ENCODE data around the gene GRM7.

The GRM7 gene

GRCh38 chr3:7292362-7292761 lies 431.4 kb downstream of the GRM7 start:
- no peak for DNase-seq (ENCODE audit: low read depth)

GRCh38 chr3:7293286-7293685 lies 432.4 kb downstream of the GRM7 start:
- no peak overlapping the region for H3K4me3 ChIP-seq (ENCODE audit: low read depth, low read length)
- in situ Hi-C loops (cut with HindIII; ENCODE audit: low sequenced_read_pairs) = no loop called here
- no peak for TF ChIP-seq CTCF (IDR thresholded peaks at IDR 0.05; ENCODE audit: low read depth, low read length, missing control alignments)
- no peak for DNase-seq (ENCODE audit: low read depth)

More at GRCh38 chr3:7292362-7292761, 431.4 kb downstream of the GRM7 start:
- no peak overlapping the region for H3K4me3 ChIP-seq (ENCODE audit: low read depth, low read length)
- in situ Hi-C loops (cut with HindIII; ENCODE audit: low sequenced_read_pairs) = no loop called here
- TF ChIP-seq CTCF (IDR thresholded peaks at IDR 0.05; ENCODE audit: low read depth, low read length, missing control alignments) = no peak

GRCh38 chr3:7305561-7305960 lies 444.6 kb downstream of the GRM7 start:
- DNase-seq (ENCODE audit: low read depth) = no peak
- H3K4me3 ChIP-seq (ENCODE audit: low read depth, low read length) = no peak overlapping the region
- no peak for TF ChIP-seq CTCF (IDR thresholded peaks at IDR 0.05; ENCODE audit: low read depth, low read length, missing control alignments)
- in situ Hi-C loops (cut with HindIII; ENCODE audit: low sequenced_read_pairs) = no loop called here

- DNase-seq (ENCODE audit: low read depth) = no peak
- H3K4me3 ChIP-seq (ENCODE audit: low read depth, low read length) = no peak overlapping the region
- in situ Hi-C loops (cut with HindIII; ENCODE audit: low sequenced_read_pairs) = no loop called here
- no peak for TF ChIP-seq CTCF (IDR thresholded peaks at IDR 0.05; ENCODE audit: low read depth, low read length, missing control alignments)
These were observed 446.0 kb downstream of the GRM7 start for GRCh38 chr3:7306901-7307300.

- peak; percentile 22 for DNase-seq (ENCODE audit: low read depth)
- no peak overlapping the region for H3K4me3 ChIP-seq (ENCODE audit: low read depth, low read length)
- in situ Hi-C loops (cut with HindIII; ENCODE audit: low sequenced_read_pairs) = no loop called here
These were observed 446.5 kb downstream of the GRM7 start for GRCh38 chr3:7307410-7307809.

GRCh38 chr3:7309641-7310102 lies 448.8 kb downstream of the GRM7 start:
- peak; percentile 96 for DNase-seq (ENCODE audit: low read depth)
- in situ Hi-C loops (cut with HindIII; ENCODE audit: low sequenced_read_pairs) = no loop called here
- no peak overlapping the region for H3K4me3 ChIP-seq (ENCODE audit: low read depth, low read length)
- no peak for TF ChIP-seq CTCF (IDR thresholded peaks at IDR 0.05; ENCODE audit: low read depth, low read length, missing control alignments)

More at GRCh38 chr3:7307410-7307809, 446.5 kb downstream of the GRM7 start:
- no peak for TF ChIP-seq CTCF (IDR thresholded peaks at IDR 0.05; ENCODE audit: low read depth, low read length, missing control alignments)

- DNase-seq (ENCODE audit: low read depth) = no peak
- TF ChIP-seq CTCF (IDR thresholded peaks at IDR 0.05; ENCODE audit: low read depth, low read length, missing control alignments) = no peak
- no peak overlapping the region for H3K4me3 ChIP-seq (ENCODE audit: low read depth, low read length)
- in situ Hi-C loops (cut with HindIII; ENCODE audit: low sequenced_read_pairs) = no loop called here
These were observed 454.1 kb downstream of the GRM7 start for GRCh38 chr3:7315037-7315436.
